TTC549 (cell line): Measurements from ENCODE around the gene RNF41.

Experiments used
- FAIRE-seq: peaks from 2 replicates; lab custom pipeline; 2012; peaks lifted over from hg19 to GRCh38; lab: Jason Lieb, UNC

Gene RNF41

GRCh38 chr12:56152756-56153677, 68.7 kb downstream of the RNF41 start:
- FAIRE-seq = no peak
